Measurements from ENCODE around the gene TMEM132C. TPM values are rescaled to one million over a fixed set of nuclear protein-coding genes. Genes with fewer than 3 reads are reported as not detected.

The TMEM132C gene
- total RNA-seq, 2 donors from 2014 or later, result 11.1 to 12.8 TPM

- intact Hi-C loops (cut with DNase I), result no loop called here
- ATAC-seq, result no peak
- no peak for DNase-seq
Measured at GRCh38 chr12:128617304-128617833, 350.4 kb downstream of the TMEM132C start.

- ATAC-seq, result no peak
- intact Hi-C loops (cut with DNase I), result no loop called here
Measured at GRCh38 chr12:128619263-128619662, 352.3 kb downstream of the TMEM132C start.

DNA sequence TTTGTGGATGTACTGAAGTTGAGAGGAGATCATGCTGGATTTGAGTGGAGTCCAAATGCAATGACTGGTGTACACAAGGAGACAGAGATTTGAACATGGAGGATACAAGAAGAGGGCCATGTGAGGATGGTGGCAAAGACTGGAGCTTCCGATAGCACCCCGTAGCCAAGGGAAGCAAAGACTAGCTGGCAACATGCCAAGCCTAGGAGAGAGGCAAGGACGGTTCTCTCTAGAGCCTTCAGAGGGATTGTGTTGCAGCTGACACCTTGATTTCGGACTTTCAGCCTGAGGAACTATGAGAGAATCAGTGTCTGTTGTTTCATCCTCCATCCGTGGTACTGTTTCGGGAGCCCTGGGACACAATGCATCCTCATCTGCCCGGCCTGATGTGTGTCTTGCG lies 354.3 kb downstream of the TMEM132C start:
- intact Hi-C loops (cut with DNase I), result no loop called here
- ATAC-seq, result no peak
- no peak for DNase-seq

More at GRCh38 chr12:128619263-128619662, 352.3 kb downstream of the TMEM132C start:
- no peak for DNase-seq

GRCh38 chr12:128623748-128624147 lies 356.8 kb downstream of the TMEM132C start:
- intact Hi-C loops (cut with DNase I), result no loop called here
- DNase-seq, result no peak
- ATAC-seq, result no peak

DNA sequence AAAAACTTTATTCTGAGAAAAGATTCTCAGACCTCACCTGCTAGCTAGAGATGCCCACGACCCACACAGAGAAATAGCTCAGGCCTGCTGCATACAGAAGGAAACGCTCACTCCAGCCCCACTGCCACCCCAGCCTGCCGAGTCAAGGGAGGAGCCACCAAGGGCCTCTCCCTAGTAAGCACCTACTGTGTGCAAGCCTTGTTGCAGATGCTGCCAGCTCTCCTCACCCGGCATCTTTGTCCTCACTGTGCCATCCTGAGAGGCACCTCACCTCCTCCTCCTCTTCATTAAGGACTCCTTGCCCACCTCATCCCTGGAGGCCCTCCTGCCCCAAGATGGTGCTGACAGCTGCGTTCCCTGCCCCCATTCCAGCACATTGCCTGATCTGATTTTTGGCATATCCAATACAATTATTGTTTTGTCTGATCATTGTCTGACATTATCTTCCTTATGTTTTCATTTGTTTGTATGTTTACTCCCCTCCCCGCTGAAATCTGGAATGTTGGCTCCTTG lies 359.9 kb downstream of the TMEM132C start:
- DNase-seq (no peak), ATAC-seq (no peak)
- intact Hi-C loops (cut with DNase I), result no loop called here

GRCh38 chr12:128627659-128628058 lies 360.7 kb downstream of the TMEM132C start:
- DNase-seq, result no peak
- intact Hi-C loops (cut with DNase I), result no loop called here
- no peak for ATAC-seq

DNA sequence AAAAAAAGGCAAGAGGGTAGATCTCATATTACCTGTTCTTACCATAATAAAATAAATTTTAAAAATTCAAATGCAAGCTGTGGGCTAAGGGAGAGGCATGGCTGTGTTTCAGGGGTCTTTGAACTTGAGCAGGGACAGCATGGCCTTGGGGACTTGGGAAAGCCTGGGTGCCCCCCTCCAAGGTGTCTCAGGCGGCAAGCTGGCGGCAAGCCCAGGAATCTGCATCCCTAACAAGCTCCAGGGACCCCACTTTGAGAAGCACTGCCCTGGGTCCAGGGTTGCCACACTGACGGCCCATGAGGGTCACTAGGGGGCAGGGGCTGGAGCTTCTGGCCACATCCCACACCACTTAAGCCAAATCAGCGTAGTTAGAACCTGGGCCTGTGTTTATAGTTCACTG lies 363.0 kb downstream of the TMEM132C start:
- DNase-seq (no peak), ATAC-seq (no peak)
- intact Hi-C loops (cut with DNase I), result no loop called here

- intact Hi-C loops (cut with DNase I), result no loop called here
- ATAC-seq, result no peak
- no peak for DNase-seq
Measured at GRCh38 chr12:128637642-128638606, 371.0 kb downstream of the TMEM132C start.

DNA sequence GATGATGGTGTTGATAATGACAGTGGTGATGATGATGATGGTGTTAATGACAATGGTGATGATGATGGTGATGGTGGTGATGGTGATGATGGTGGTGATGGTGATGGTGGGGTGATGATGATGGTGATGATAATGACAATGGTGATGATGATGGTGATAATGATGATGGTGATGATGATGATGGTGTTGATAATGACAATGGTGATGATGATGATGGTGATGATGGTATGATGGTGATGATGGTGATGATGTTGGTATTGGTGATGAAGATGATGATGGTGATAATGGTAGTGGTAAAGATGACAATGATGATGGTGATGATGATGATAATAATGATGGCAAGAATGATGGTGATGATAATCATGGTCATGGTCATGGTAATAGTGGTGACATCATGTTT lies 372.1 kb downstream of the TMEM132C start:
- intact Hi-C loops (cut with DNase I), result no loop called here
- DNase-seq, result no peak
- ATAC-seq, result no peak

DNA sequence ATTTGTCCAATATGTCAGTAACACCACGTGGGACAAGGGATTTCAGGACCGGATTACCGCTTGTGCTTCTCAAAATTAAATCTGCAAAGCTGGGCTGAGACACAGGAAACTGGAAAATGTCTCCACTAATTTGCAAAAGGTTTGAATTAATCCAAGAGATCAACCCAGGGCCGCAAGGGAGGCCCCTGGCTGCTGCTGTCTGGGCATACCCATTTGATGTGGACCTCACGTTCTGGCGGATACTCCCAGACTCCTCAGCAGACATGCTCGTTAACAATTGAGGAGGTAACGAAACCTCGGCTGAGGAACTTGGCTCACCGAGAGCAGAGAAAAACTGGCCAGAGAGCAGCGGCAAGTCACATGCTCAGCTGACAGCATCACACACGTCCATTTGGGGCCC lies 376.2 kb downstream of the TMEM132C start:
- DNase-seq, result no peak
- intact Hi-C loops (cut with DNase I), result no loop called here
- ATAC-seq, result no peak

- intact Hi-C loops (cut with DNase I), result no loop called here
- DNase-seq (no peak), ATAC-seq (no peak)
Measured at GRCh38 chr12:128644664-128645296, 377.8 kb downstream of the TMEM132C start.

DNA sequence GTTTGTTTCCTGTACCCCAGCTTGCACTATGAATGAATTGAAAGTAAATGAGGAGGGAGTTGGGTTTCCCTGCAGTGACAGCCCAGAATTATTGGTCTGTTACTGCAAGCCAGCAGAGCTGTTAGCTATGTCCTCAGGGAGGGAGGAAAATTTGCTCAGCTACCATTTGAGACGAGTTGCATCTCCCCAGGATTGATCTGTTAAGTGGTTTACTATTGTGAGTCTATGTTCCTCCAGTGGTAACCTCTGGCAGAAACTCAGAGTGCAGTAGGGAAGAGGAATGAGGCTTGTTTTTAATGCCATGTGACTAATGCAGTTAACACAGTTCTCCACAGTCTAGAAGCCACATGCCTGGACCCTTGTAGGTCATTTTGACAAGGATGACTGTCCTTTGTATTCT lies 382.9 kb downstream of the TMEM132C start:
- intact Hi-C loops (cut with DNase I), result no loop called here
- DNase-seq, result no peak
- ATAC-seq, result no peak

GRCh38 chr12:128652136-128652751 lies 385.3 kb downstream of the TMEM132C start:
- DNase-seq (no peak), ATAC-seq (no peak)
- intact Hi-C loops (cut with DNase I), result no loop called here

- ATAC-seq (no peak), DNase-seq (no peak)
- intact Hi-C loops (cut with DNase I), result no loop called here
Measured at GRCh38 chr12:128654468-128654867, 387.5 kb downstream of the TMEM132C start.

DNA sequence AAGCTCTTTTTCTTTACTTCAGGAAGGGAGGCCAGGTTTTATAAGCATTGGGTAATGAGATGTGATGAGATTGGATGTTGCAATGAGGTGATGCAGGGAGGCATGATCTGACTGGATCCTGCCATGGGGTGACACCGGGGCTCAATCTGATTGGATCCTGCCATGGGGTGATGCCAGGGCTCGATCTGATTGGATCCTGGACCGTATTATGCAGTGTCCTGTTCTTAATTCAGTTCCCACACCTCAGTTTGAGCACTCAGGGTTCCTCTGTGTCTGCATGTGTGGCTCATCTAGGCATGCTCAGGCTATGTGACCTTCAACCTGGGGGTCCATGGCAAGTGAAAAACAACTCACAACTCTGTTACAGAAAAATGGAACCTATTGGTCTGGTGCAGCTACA lies 390.4 kb downstream of the TMEM132C start:
- intact Hi-C loops (cut with DNase I), result no loop called here
- ATAC-seq (no peak), DNase-seq (no peak)

GRCh38 chr12:128660532-128661225 lies 393.7 kb downstream of the TMEM132C start:
- no peak for ATAC-seq

GRCh38 chr12:128661226-128661569 lies 394.2 kb downstream of the TMEM132C start:
- intact Hi-C loops (cut with DNase I), result no loop called here
- DNase-seq, result no peak
- no peak for ATAC-seq

More at GRCh38 chr12:128660532-128661225, 393.7 kb downstream of the TMEM132C start:
- intact Hi-C loops (cut with DNase I), result no loop called here
- DNase-seq, result no peak

DNA sequence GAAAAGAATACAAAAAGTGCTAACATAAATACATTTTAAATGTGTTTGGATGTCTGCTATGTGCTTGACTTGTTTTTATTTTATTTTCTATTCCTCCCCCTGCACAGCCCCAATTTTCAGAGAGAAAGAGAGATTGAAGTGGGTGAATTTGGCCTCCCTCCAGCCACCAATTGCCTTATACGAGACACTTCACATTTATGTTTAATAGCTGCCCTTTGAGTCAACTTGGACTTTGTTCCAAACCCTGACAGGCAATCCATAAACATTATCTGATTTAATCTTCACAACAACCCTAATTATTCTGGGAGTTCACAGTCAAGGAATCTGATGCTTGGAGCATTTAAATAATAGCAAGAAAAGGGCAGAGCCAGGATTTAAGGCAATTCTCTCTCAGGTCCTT lies 395.1 kb downstream of the TMEM132C start:
- intact Hi-C loops (cut with DNase I), result no loop called here
- no peak for DNase-seq
- ATAC-seq, result no peak

DNA sequence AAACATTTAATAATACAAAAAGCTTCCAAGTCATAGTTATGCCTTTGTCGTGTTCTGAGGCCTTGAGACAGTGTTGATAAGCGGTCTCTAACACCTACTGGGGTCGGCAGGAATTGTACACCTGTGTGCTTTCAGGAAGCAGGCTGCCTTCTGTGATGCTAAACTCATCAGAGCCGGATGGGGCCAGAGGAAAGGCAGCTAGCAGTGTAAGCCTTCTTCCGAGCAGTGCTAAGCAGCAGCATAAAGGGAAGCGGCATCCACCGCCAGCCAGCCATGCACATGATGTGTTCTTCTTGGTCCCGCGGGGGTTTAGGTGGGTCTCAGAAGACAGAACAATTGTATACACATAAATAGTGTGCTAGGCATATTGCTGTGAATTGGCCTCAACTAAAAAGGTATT lies 397.5 kb downstream of the TMEM132C start:
- no peak for ATAC-seq
- intact Hi-C loops (cut with DNase I), result no loop called here
- no peak for DNase-seq
